Spleen (tissue), 7 donors: ENCODE data around the gene DPF1.

Experiments
- POLR2A ChIP-seq, 3 donors: fragments of 450-650 bp; IDR thresholded peaks; one replicate each; pipeline ENCODE4 v1.5.1; 2017; ENCODE audit warnings: antibody characterized with exemption in 3 of 3, mild to moderate bottlenecking in 1 of 3
- TF ChIP-seq, protein P1 (sequence below), 11 experiments: fragments of 200-600 bp in 7 of 11; fragments of 450-650 bp in 4 of 11; sonication (generic) in 4 of 11; IDR thresholded peaks in 8 of 11; conservative IDR thresholded peaks in 3 of 11; 1 replicate in 7 of 11; 2 replicates in 4 of 11; pipeline versions ENCODE4 v1.4.0 to v1.8.0; 2016 to 2021; ENCODE audit warnings: antibody characterized with exemption in 11 of 11, inconsistent platforms in 4 of 11, mild to moderate bottlenecking in 1 of 11
- donor health status: DM: no; HTN: no; CAD: no; lungs with moderate emphysema.
- donor health status: DM: no; HTN: no; CAD: no.
- donor health status: DM: no; HTN: no; CAD: no.

DNA sequence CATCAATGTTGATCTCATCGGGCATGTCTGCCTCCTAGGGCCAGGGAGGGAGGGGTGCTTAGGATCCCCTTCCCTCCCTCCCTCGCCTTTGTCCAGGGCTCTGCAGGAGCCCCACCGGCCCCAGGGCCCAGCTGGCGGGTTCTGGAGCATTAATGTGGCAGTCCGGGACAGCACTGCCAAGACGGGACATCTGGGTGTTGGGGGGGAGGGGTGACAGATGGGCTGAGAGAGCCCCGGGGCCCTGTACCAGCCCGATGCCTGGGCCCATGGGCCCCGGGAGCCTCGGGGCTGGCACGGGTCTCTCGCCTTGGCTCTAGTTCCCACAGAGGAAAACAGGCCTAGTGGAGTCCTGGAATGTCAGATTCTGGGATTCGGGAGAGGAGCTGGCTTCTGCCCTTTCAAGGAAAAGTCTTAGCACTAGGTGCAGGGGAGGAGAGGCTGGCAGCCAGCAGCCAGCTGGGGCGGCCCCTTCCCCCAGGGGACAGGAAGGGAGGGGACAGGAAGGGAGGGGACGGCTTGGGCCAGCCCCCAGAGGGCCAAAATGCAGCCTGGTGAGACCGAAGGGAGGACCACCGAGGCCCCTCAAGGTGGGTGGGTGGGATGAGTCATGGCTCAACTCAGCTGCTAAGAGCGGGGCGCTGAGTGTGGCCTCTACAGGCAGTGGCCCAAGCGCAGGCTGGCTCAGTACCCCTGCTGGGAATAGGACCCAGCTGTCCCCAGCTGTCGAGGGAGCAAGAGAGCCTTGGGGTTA, 29.1 kb upstream of the DPF1 start:
- no peak for TF ChIP-seq POLR2A (IDR thresholded peaks at IDR 0.05)
- TF ChIP-seq, protein P1, sequence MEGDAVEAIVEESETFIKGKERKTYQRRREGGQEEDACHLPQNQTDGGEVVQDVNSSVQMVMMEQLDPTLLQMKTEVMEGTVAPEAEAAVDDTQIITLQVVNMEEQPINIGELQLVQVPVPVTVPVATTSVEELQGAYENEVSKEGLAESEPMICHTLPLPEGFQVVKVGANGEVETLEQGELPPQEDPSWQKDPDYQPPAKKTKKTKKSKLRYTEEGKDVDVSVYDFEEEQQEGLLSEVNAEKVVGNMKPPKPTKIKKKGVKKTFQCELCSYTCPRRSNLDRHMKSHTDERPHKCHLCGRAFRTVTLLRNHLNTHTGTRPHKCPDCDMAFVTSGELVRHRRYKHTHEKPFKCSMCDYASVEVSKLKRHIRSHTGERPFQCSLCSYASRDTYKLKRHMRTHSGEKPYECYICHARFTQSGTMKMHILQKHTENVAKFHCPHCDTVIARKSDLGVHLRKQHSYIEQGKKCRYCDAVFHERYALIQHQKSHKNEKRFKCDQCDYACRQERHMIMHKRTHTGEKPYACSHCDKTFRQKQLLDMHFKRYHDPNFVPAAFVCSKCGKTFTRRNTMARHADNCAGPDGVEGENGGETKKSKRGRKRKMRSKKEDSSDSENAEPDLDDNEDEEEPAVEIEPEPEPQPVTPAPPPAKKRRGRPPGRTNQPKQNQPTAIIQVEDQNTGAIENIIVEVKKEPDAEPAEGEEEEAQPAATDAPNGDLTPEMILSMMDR (IDR thresholded peaks at IDR 0.05 in 8 of 11, conservative IDR thresholded peaks at IDR 0.05 in 3 of 11), result no peak
